Vagina (tissue), 2 donors: ENCODE results near the gene MGA.

Experiments used
- CTCF ChIP-seq, 3 experiments: fragments of 450-650 bp in 2 of 3; fragments of 200-600 bp in 1 of 3; sonication (generic) in 1 of 3; IDR thresholded peaks; one replicate each; pipeline ENCODE4 v1.5.1; 2017 to 2019; ENCODE audit warnings: antibody characterized with exemption in 3 of 3, mild to moderate bottlenecking in 2 of 3, moderate library complexity in 2 of 3
- POLR2AphosphoS5 ChIP-seq, 2 donors: sonication (generic); formaldehyde crosslinking; IDR thresholded peaks; one replicate each; pipeline ENCODE4 v1.9.0; 2017; ENCODE audit warnings: antibody characterized with exemption in 2 of 2, mild to moderate bottlenecking in 2 of 2, low read depth in 1 of 2; ENCODE audit not compliant: insufficient read depth in 1 of 2

- TF ChIP-seq POLR2AphosphoS5 (IDR thresholded peaks at IDR 0.05; ENCODE audit: insufficient read depth in 1 of 2, low read depth in 1 of 2): no peak
- TF ChIP-seq CTCF (IDR thresholded peaks at IDR 0.05): no peak
Observed at GRCh38 chr15:41655716-41656115, 4.5 kb upstream of the MGA start.
